AG04450 (cell line): ENCODE measurements around the gene SPTLC3. TPM values are rescaled to one million over a fixed set of nuclear protein-coding genes. Genes with fewer than 3 reads are reported as not detected.

Experiments
- CTCF ChIA-PET: fragments of 300-600, 350-600 bp; formaldehyde crosslinking; extraction: SDS; loops from one replicate; lab custom pipeline; 2022; ENCODE audit warnings: antibody characterized with exemption, inconsistent platforms; lab: Charles Lee
- POLR2A ChIA-PET: fragments of 350-600 bp; formaldehyde crosslinking; extraction: SDS; loops from one replicate; lab custom pipeline; 2021; ENCODE audit warnings: antibody characterized with exemption, inconsistent platforms; lab: Yijun Ruan, JAX
- DNase-seq: peaks from one replicate; pipeline ENCODE4 v3.0.0-alpha.2; 2011; ENCODE audit warnings: low read depth, low spot score
- H3K27ac ChIP-seq: one replicate; pipeline ENCODE4 v1.5.1; 2012; ENCODE audit warnings: low read depth, low read length, control low read depth
- H3K27me3 ChIP-seq: one replicate; pipeline ENCODE4 v1.6.0; 2012; ENCODE audit warnings: low read length; ENCODE audit not compliant: control insufficient read depth, insufficient read depth
- H3K4me3 ChIP-seq: 2 replicates; pipeline ENCODE4 v1.5.1; 2011; ENCODE audit warnings: mild to moderate bottlenecking, low read depth, low read length, control low read depth
- H3K9me3 ChIP-seq: 2 replicates; pipeline ENCODE4 v1.5.1; 2012; ENCODE audit warnings: low read length; ENCODE audit not compliant: control insufficient read depth, insufficient read depth
- polyA plus RNA-seq: library from polyadenylated mRNA; depleted of rRNA; stranded (reverse); fragments of >200 nt; gene quantifications from 2 replicates; pipeline ENCODE4 v1.2.3, GENCODE V29; 2011
- TF ChIP-seq, protein P1 (sequence below): IDR thresholded peaks from 2 replicates; pipeline ENCODE4 v1.5.1; 2011; ENCODE audit warnings: low read depth, low read length, control low read depth, inconsistent platforms

SPTLC3 gene
- polyA plus RNA-seq, 1 experiment = 2.8 TPM

DNA sequence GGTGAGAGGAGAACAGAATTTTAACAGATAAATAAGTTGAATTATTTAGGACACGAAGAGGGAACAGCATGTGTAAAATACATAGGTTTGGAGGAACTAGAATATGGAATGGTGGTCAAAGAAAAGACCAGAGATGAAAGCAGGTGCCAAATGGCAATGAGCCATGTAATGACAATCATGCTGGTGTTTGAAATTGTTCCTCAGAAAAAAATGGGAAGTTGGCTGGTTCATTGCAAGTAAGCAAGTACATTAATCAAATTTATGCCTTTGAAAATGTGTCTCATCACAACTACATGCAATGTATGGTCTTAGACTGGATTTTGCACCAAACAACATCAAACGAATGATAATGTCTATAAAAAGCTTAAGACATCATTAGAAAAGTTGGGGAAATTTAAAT is 83.3 kb downstream of the SPTLC3 start:
- Histone ChIP-seq H3K27ac (no peak overlapping the region), H3K9me3 (no peaks in the 10 kb centered on the region), H3K4me3 (no peak overlapping the region), H3K27me3 (no peaks in the 10 kb centered on the region)
- CTCF ChIA-PET = no interaction called here
- no peak for DNase-seq
- POLR2A ChIA-PET = no interaction called here
- TF ChIP-seq, protein P1, sequence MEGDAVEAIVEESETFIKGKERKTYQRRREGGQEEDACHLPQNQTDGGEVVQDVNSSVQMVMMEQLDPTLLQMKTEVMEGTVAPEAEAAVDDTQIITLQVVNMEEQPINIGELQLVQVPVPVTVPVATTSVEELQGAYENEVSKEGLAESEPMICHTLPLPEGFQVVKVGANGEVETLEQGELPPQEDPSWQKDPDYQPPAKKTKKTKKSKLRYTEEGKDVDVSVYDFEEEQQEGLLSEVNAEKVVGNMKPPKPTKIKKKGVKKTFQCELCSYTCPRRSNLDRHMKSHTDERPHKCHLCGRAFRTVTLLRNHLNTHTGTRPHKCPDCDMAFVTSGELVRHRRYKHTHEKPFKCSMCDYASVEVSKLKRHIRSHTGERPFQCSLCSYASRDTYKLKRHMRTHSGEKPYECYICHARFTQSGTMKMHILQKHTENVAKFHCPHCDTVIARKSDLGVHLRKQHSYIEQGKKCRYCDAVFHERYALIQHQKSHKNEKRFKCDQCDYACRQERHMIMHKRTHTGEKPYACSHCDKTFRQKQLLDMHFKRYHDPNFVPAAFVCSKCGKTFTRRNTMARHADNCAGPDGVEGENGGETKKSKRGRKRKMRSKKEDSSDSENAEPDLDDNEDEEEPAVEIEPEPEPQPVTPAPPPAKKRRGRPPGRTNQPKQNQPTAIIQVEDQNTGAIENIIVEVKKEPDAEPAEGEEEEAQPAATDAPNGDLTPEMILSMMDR = no peak

DNA sequence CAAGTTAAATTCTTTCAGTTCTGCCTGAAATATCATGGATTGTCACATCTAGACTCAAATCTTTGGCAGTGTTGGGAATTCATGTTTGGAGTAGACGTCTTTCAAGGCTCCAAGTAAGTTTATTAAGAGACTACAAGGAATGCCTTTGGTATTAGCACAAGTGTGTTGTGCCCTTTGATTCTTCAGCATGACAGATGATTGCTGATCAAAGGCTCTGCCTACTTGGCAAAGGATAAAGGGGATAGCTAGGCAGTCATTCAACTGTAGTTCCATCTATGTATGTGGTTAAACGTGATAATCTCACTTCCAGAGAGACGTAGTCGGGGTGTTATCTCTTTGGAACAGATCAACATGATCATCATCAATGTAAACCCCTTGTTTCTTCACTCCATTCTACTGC is 86.2 kb downstream of the SPTLC3 start:
- no peak overlapping the region for H3K4me3 ChIP-seq
- ChIA-PET CTCF (interaction anchor here (1.2 to 2.4 kb wide), 3 partner anchors 10 to 129 kb away, joined by 3 to 9 read pairs (median 4); no protein-coding TSS in a partner anchor), POLR2A (no interaction called here)
- H3K27me3 ChIP-seq = peaks cover 5% of the 10 kb centered on the region
- no peaks in the 10 kb centered on the region for H3K9me3 ChIP-seq
- TF ChIP-seq, protein P1 = no peak
- no peak for DNase-seq
- no peak overlapping the region for H3K27ac ChIP-seq

DNA sequence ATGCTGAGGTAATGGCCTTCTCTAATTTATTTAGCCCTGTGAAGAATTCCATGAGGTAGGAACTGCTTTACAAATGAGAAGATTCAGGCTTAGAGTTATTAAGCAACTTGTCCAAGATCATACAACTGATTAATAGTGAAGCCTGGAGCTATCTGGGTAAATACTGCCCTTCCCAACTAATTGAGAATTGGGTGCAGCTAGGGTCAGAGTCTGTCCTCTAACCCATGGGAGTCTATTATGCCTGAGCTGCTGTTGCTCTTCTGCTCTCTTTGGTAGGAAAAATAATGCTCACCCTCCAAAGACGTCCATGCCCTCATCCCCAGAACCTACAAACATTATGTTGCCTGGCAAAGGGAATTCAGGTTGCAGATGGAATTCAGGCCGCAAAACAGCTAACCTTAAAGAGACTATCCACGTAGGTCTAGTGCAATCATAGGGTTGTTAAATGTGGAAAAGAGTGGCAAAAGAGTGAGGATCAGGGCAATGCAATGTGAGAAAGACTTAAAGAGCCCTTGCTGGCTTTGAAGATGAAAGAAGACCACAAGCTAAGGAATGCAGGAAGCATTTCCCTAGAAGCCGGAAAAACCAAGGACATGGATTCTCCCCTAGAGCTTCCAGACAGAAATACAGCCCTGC is 90.1 kb downstream of the SPTLC3 start:
- Histone ChIP-seq H3K9me3 (no peaks in the 10 kb centered on the region), H3K4me3 (no peak overlapping the region), H3K27ac (no peak overlapping the region), H3K27me3 (peaks cover 5% of the 10 kb centered on the region)
- ChIA-PET CTCF (interaction anchor here (1.3 to 1.5 kb wide), 3 partner anchors 129 to 174 kb away, joined by 3 to 5 read pairs (median 5); no protein-coding TSS in a partner anchor), POLR2A (no interaction called here)
- DNase-seq = no peak
- TF ChIP-seq, protein P1 = no peak

DNA sequence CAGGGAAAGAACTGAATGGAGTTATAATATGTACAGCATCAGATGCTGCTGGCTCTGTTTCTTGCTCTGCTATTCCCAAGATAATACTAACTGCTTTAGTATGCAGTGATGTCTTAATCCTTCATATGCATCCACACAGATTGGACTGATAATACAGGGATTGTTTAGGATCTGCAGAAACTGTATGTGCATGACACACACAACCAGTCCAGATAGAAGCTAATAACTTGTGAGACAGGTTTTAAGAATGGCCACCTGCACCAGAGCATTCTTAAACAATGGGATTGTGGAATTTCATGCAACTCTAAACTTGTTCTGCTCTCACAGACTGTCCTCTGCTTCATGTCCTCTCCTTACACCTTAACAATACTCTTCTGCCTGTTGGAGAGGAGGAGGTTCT is 90.9 kb downstream of the SPTLC3 start:
- peaks cover 5% of the 10 kb centered on the region for H3K27me3 ChIP-seq
- DNase-seq = no peak
- TF ChIP-seq, protein P1 = no peak
- H3K27ac ChIP-seq = no peak overlapping the region
- POLR2A ChIA-PET = no interaction called here
- CTCF ChIA-PET = interaction anchor here (1.0 to 6.2 kb wide), 5 partner anchors 11 to 175 kb away, joined by 3 to 134 read pairs (median 11); no protein-coding TSS in a partner anchor
- H3K9me3 ChIP-seq = no peaks in the 10 kb centered on the region
- H3K4me3 ChIP-seq = no peak overlapping the region

DNA sequence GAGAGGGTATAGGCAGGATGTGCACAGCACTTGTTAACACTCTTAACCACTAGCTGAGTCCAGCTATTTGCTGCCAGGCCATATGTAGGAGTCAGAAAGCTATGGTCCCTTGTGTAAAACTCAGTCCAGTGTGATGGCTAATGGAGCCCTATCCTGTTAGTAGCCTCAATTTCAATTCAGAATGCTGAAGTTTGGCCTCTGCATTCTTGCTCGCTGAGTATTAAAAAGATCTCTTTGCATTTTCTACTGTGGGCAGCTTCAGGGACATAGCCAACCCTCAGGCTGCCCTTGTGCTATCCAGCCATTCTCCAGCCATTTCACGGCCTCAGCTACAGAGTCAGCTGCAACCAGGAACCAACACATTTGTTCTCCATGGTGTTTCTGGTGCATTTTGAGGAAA is 92.5 kb downstream of the SPTLC3 start:
- no peaks in the 10 kb centered on the region for H3K9me3 ChIP-seq
- no peak for DNase-seq
- peaks cover 5% of the 10 kb centered on the region for H3K27me3 ChIP-seq
- H3K27ac ChIP-seq = no peak overlapping the region
- CTCF ChIA-PET = interaction anchor here (1.1 to 6.2 kb wide), 6 partner anchors 9 to 671 kb away, joined by 3 to 134 read pairs (median 8); no protein-coding TSS in a partner anchor
- no peak overlapping the region for H3K4me3 ChIP-seq
- POLR2A ChIA-PET = no interaction called here
- TF ChIP-seq, protein P1 = no peak
